ENCODE data around the gene GNB1L.

Gene GNB1L

GRCh38 chr22:19873960-19874306 is 19.3 kb upstream of the GNB1L start:
- H3K9me3 Mint-ChIP-seq, result no peaks in the 10 kb centered on the region
- ATAC-seq, result no peak
- H3K27ac Mint-ChIP-seq, result no peak overlapping the region
- no peaks in the 10 kb centered on the region for H3K36me3 Mint-ChIP-seq
- no peaks in the 10 kb centered on the region for H3K4me1 Mint-ChIP-seq
- no peak overlapping the region for H3K4me3 Mint-ChIP-seq
- H3K27me3 Mint-ChIP-seq, result no peaks in the 10 kb centered on the region

GRCh38 chr22:19873138-19873959 is 18.7 kb upstream of the GNB1L start:
- Mint-ChIP-seq H3K27ac (no peak overlapping the region), H3K36me3 (no peaks in the 10 kb centered on the region), H3K4me1 (no peaks in the 10 kb centered on the region), H3K27me3 (no peaks in the 10 kb centered on the region), H3K9me3 (no peaks in the 10 kb centered on the region), H3K4me3 (no peak overlapping the region)
- no peak for ATAC-seq

- H3K27ac Mint-ChIP-seq, result no peak overlapping the region
- no peaks in the 10 kb centered on the region for H3K27me3 Mint-ChIP-seq
- no peak for ATAC-seq
- no peaks in the 10 kb centered on the region for H3K4me1 Mint-ChIP-seq
- no peaks in the 10 kb centered on the region for H3K9me3 Mint-ChIP-seq
- H3K4me3 Mint-ChIP-seq, result no peak overlapping the region
- no peaks in the 10 kb centered on the region for H3K36me3 Mint-ChIP-seq
Measured at GRCh38 chr22:19872779-19873137, 18.1 kb upstream of the GNB1L start.

- H3K36me3 Mint-ChIP-seq, result no peaks in the 10 kb centered on the region
- H3K4me3 Mint-ChIP-seq, result no peak overlapping the region
- H3K27ac Mint-ChIP-seq, result no peak overlapping the region
- H3K9me3 Mint-ChIP-seq, result no peaks in the 10 kb centered on the region
- H3K4me1 Mint-ChIP-seq, result no peaks in the 10 kb centered on the region
- H3K27me3 Mint-ChIP-seq, result no peaks in the 10 kb centered on the region
- ATAC-seq, result no peak
Measured at GRCh38 chr22:19871845-19872778, 17.4 kb upstream of the GNB1L start.

GRCh38 chr22:19871023-19871844 is 16.6 kb upstream of the GNB1L start:
- Mint-ChIP-seq H3K27me3 (no peaks in the 10 kb centered on the region), H3K4me3 (no peak overlapping the region), H3K36me3 (no peaks in the 10 kb centered on the region), H3K4me1 (no peaks in the 10 kb centered on the region), H3K9me3 (no peaks in the 10 kb centered on the region), H3K27ac (no peak overlapping the region)
- ATAC-seq, result no peak

- Mint-ChIP-seq H3K4me1 (no peaks in the 10 kb centered on the region), H3K27ac (no peak overlapping the region), H3K9me3 (no peaks in the 10 kb centered on the region), H3K36me3 (no peaks in the 10 kb centered on the region), H3K27me3 (no peaks in the 10 kb centered on the region), H3K4me3 (no peak overlapping the region)
- ATAC-seq, result no peak
Measured at GRCh38 chr22:19870153-19871022, 15.7 kb upstream of the GNB1L start.

GRCh38 chr22:19869497-19870152 is 15.0 kb upstream of the GNB1L start:
- no peaks in the 10 kb centered on the region for H3K36me3 Mint-ChIP-seq
- H3K4me3 Mint-ChIP-seq, result no peak overlapping the region
- no peak for ATAC-seq
- no peaks in the 10 kb centered on the region for H3K9me3 Mint-ChIP-seq
- no peaks in the 10 kb centered on the region for H3K27me3 Mint-ChIP-seq
- H3K4me1 Mint-ChIP-seq, result no peaks in the 10 kb centered on the region
- no peak overlapping the region for H3K27ac Mint-ChIP-seq

GRCh38 chr22:19868773-19869471 is 14.2 kb upstream of the GNB1L start:
- H3K4me1 Mint-ChIP-seq, result no peaks in the 10 kb centered on the region
- H3K4me3 Mint-ChIP-seq, result no peak overlapping the region
- no peak overlapping the region for H3K27ac Mint-ChIP-seq
- ATAC-seq, result no peak
- H3K9me3 Mint-ChIP-seq, result no peaks in the 10 kb centered on the region
- no peaks in the 10 kb centered on the region for H3K36me3 Mint-ChIP-seq
- H3K27me3 Mint-ChIP-seq, result no peaks in the 10 kb centered on the region

- no peaks in the 10 kb centered on the region for H3K36me3 Mint-ChIP-seq
- no peak overlapping the region for H3K4me3 Mint-ChIP-seq
- ATAC-seq, result no peak
- no peaks in the 10 kb centered on the region for H3K4me1 Mint-ChIP-seq
- H3K9me3 Mint-ChIP-seq, result no peaks in the 10 kb centered on the region
- no peaks in the 10 kb centered on the region for H3K27me3 Mint-ChIP-seq
- no peak overlapping the region for H3K27ac Mint-ChIP-seq
Measured at GRCh38 chr22:19868333-19868732, 13.7 kb upstream of the GNB1L start.

- Mint-ChIP-seq H3K4me1 (no peaks in the 10 kb centered on the region), H3K4me3 (no peak overlapping the region), H3K27me3 (no peaks in the 10 kb centered on the region), H3K27ac (no peak overlapping the region), H3K9me3 (no peaks in the 10 kb centered on the region), H3K36me3 (no peaks in the 10 kb centered on the region)
- ATAC-seq, result no peak
Measured at GRCh38 chr22:19867617-19868016, 12.9 kb upstream of the GNB1L start.

- H3K36me3 Mint-ChIP-seq, result no peaks in the 10 kb centered on the region
- no peak overlapping the region for H3K27ac Mint-ChIP-seq
- H3K9me3 Mint-ChIP-seq, result no peaks in the 10 kb centered on the region
- H3K27me3 Mint-ChIP-seq, result no peaks in the 10 kb centered on the region
- no peak for ATAC-seq
- H3K4me1 Mint-ChIP-seq, result no peaks in the 10 kb centered on the region
- no peak overlapping the region for H3K4me3 Mint-ChIP-seq
Measured at GRCh38 chr22:19866665-19867009, 12.0 kb upstream of the GNB1L start.

GRCh38 chr22:19865141-19865829 is 10.6 kb upstream of the GNB1L start:
- no peak overlapping the region for H3K27ac Mint-ChIP-seq
- no peaks in the 10 kb centered on the region for H3K36me3 Mint-ChIP-seq
- no peaks in the 10 kb centered on the region for H3K9me3 Mint-ChIP-seq
- no peaks in the 10 kb centered on the region for H3K4me1 Mint-ChIP-seq
- no peaks in the 10 kb centered on the region for H3K27me3 Mint-ChIP-seq
- no peak for ATAC-seq
- H3K4me3 Mint-ChIP-seq, result no peak overlapping the region

GRCh38 chr22:19864538-19865106 is 9.9 kb upstream of the GNB1L start:
- no peaks in the 10 kb centered on the region for H3K9me3 Mint-ChIP-seq
- no peaks in the 10 kb centered on the region for H3K4me1 Mint-ChIP-seq
- H3K36me3 Mint-ChIP-seq, result no peaks in the 10 kb centered on the region
- H3K27ac Mint-ChIP-seq, result no peak overlapping the region
- ATAC-seq, result no peak
- H3K27me3 Mint-ChIP-seq, result no peaks in the 10 kb centered on the region
- H3K4me3 Mint-ChIP-seq, result no peak overlapping the region

All from stimulated activated memory B cell treated with anti-CD40 and anti-IgM and Interleukin-4, amounts not matched to agents 10 μg/mL and 1 μg/mL and 100 μg/mL, for 72 hours (primary cell).